Smooth muscle cell (in vitro differentiated cells): ENCODE data around the gene HTT. TPM values are rescaled to one million over a fixed set of nuclear protein-coding genes. Genes with fewer than 3 reads are reported as not detected.

Experiments used
- DNase-seq: peaks from one replicate; lab custom pipeline; 2025; ENCODE audit not compliant: unreplicated experiment; lab: John Stamatoyannopoulos, UW
- H2AFZ ChIP-seq: fragments of 200-600 bp; sonication (generic); 2 replicates; pipeline ENCODE4 v1.6.0; 2016; ENCODE audit warnings: antibody characterized with exemption, low read depth, mild to moderate bottlenecking
- H3F3A ChIP-seq: fragments of 200-600 bp; sonication (generic); 2 replicates; pipeline ENCODE4 v1.6.0; 2017; ENCODE audit warnings: antibody characterized with exemption, low read depth
- H3K27ac ChIP-seq: fragments of 200-600 bp; sonication (generic); 2 replicates; pipeline ENCODE4 v1.5.1; 2016; ENCODE audit warnings: low read depth, mild to moderate bottlenecking
- H3K27me3 ChIP-seq: fragments of 200-600 bp; sonication (generic); 2 replicates; pipeline ENCODE4 v1.6.1; 2016; ENCODE audit warnings: low read depth, mild to moderate bottlenecking
- H3K36me3 ChIP-seq: fragments of 200-600 bp; sonication (generic); 2 replicates; pipeline ENCODE4 v1.5.1; 2016; ENCODE audit warnings: low read depth
- H3K4me1 ChIP-seq: fragments of 200-600 bp; sonication (generic); 2 replicates; pipeline ENCODE4 v1.5.1; 2016; ENCODE audit warnings: low read depth
- H3K4me2 ChIP-seq: fragments of 200-600 bp; sonication (generic); 2 replicates; pipeline ENCODE4 v1.6.0; 2016; ENCODE audit warnings: mild to moderate bottlenecking
- H3K4me3 ChIP-seq: fragments of 200-600 bp; sonication (generic); 2 replicates; pipeline ENCODE4 v1.5.1; 2016; ENCODE audit warnings: mild to moderate bottlenecking
- H3K79me2 ChIP-seq: fragments of 200-600 bp; sonication (generic); 2 replicates; pipeline ENCODE4 v1.6.0; 2016; ENCODE audit warnings: low read depth, mild to moderate bottlenecking
- H3K9ac ChIP-seq: fragments of 200-600 bp; sonication (generic); 2 replicates; pipeline ENCODE4 v1.6.0; 2016; ENCODE audit warnings: low read depth
- H3K9me3 ChIP-seq: fragments of 200-600 bp; sonication (generic); replicated peaks from 2 replicates; pipeline ENCODE4 v1.5.1; 2016; ENCODE audit warnings: low read depth
- H4K20me1 ChIP-seq: fragments of 200-600 bp; sonication (generic); 2 replicates; pipeline ENCODE4 v1.6.0; 2016; ENCODE audit warnings: low read depth
- CTCF ChIP-seq: fragments of 200-600 bp; sonication (generic); IDR thresholded peaks from 2 replicates; pipeline ENCODE4 v1.5.1; 2017; ENCODE audit warnings: borderline replicate concordance, mild to moderate bottlenecking, antibody characterized with exemption; ENCODE audit not compliant: insufficient read depth, poor library complexity, severe bottlenecking
- WGBS: methylation state at CpG from one replicate; pipeline ENCODE4 v1.1.7; 2016; ENCODE audit warnings: low lambda C conversion rate; 5-methylcytosine and 5-hydroxymethylcytosine counted together
- polyA plus RNA-seq: library from polyadenylated mRNA; unstranded; fragments of >200 nt; fragmentation: Nextera tagmentation; extraction: Ambion mirVana; gene quantifications from 2 replicates; pipeline ENCODE4 v1.2.1, GENCODE V29; 2016
- total RNA-seq: library from RNA; depleted of rRNA; stranded (reverse); fragments of >200 nt; gene quantifications from 2 replicates; pipeline ENCODE4 v1.2.3, GENCODE V29; 2014

HTT gene
- total and polyA plus RNA-seq, 2 experiments from 2014 or later = 7.1 to 16.4 TPM

GRCh38 chr4:3041192-3042142 lies 33.0 kb upstream of the HTT start:
- H2AFZ ChIP-seq = no peak overlapping the region
- no peaks in the 10 kb centered on the region for H3K79me2 ChIP-seq
- H3K36me3 ChIP-seq = no peaks in the 10 kb centered on the region
- WGBS = 81% methylated on average over 56 of the region's 57 CpGs
- H3K9ac ChIP-seq = no peak overlapping the region
- no peaks in the 10 kb centered on the region for H4K20me1 ChIP-seq
- no peak overlapping the region for H3K4me2 ChIP-seq
- no peaks in the 10 kb centered on the region for H3K4me1 ChIP-seq
- no peaks in the 10 kb centered on the region for H3K9me3 ChIP-seq
- H3K27ac ChIP-seq = no peak overlapping the region
- DNase-seq = no peak
- TF ChIP-seq CTCF = no peak
- peaks cover 4% of the 10 kb centered on the region for H3K27me3 ChIP-seq
- no peaks in the 10 kb centered on the region for H3F3A ChIP-seq
- H3K4me3 ChIP-seq = no peak overlapping the region

- Histone ChIP-seq H3K27me3 (peaks cover 4% of the 10 kb centered on the region), H3K36me3 (no peaks in the 10 kb centered on the region), H3K9me3 (no peaks in the 10 kb centered on the region), H4K20me1 (no peaks in the 10 kb centered on the region), H3K4me1 (no peaks in the 10 kb centered on the region), H3K9ac (no peak overlapping the region), H2AFZ (no peak overlapping the region), H3F3A (no peaks in the 10 kb centered on the region), H3K4me3 (no peak overlapping the region), H3K27ac (no peak overlapping the region), H3K79me2 (no peaks in the 10 kb centered on the region), H3K4me2 (no peak overlapping the region)
- TF ChIP-seq CTCF = no peak
- 88% methylated on average over 10 of the region's 10 CpGs for WGBS
- no peak for DNase-seq
Measured at GRCh38 chr4:3042226-3042625, 32.3 kb upstream of the HTT start.

- Histone ChIP-seq H3K4me1 (no peaks in the 10 kb centered on the region), H3K4me2 (no peak overlapping the region), H3K9ac (no peak overlapping the region), H3K36me3 (no peaks in the 10 kb centered on the region), H3K27me3 (peaks cover 4% of the 10 kb centered on the region), H3F3A (no peaks in the 10 kb centered on the region), H2AFZ (no peak overlapping the region), H3K4me3 (no peak overlapping the region), H3K27ac (no peak overlapping the region), H3K79me2 (no peaks in the 10 kb centered on the region), H4K20me1 (no peaks in the 10 kb centered on the region), H3K9me3 (no peaks in the 10 kb centered on the region)
- DNase-seq = no peak
- 90% methylated on average over 11 of the region's 11 CpGs for WGBS
- no peak for TF ChIP-seq CTCF
Measured at GRCh38 chr4:3043282-3044020, 31.0 kb upstream of the HTT start.
